K562 (cell line): ENCODE data around the gene LENG9. TPM values are rescaled to one million over a fixed set of nuclear protein-coding genes. Genes with fewer than 3 reads are reported as not detected.
A peak's percentile ranks its signal among the peaks of the same experiment; 100 is the strongest.

Experiments used
- ARNT ChIP-seq, 2 experiments: fragments of 450-650 bp; IDR thresholded peaks; 2 replicates each; pipeline ENCODE4 v1.6.1; 2016; ENCODE audit warnings: mild to moderate bottlenecking in 1 of 2
- ATF7 ChIP-seq: fragments of 450-650 bp; IDR thresholded peaks from 2 replicates; pipeline ENCODE4 v1.7.1; 2014; ENCODE audit warnings: mild to moderate bottlenecking, moderate library complexity
- BRF1 ChIP-seq: IDR thresholded peaks from 3 replicates; pipeline ENCODE4 v1.6.1; 2011; ENCODE audit warnings: borderline replicate concordance, mild to moderate bottlenecking; ENCODE audit not compliant: insufficient read length; ENCODE audit errors: extremely low read depth
- CBFA2T2 ChIP-seq: fragments of 450-650 bp; conservative IDR thresholded peaks from 2 replicates; pipeline ENCODE4 v1.6.1; 2017; ENCODE audit warnings: mild to moderate bottlenecking
- FOXA3 ChIP-seq, 2 experiments: fragments of 450-650 bp in 1 of 2; sonication (generic) in 1 of 2; formaldehyde crosslinking; IDR thresholded peaks in 1 of 2; conservative IDR thresholded peaks in 1 of 2; 2 replicates each; pipeline versions ENCODE4 v1.4.0 to v1.8.0; 2020 to 2022; ENCODE audit warnings: mild to moderate bottlenecking in 2 of 2, missing genetic modification reagents in 1 of 2
- FOXM1 ChIP-seq, 2 experiments: fragments of 450-650 bp in 1 of 2; sonication (generic) in 1 of 2; formaldehyde crosslinking in 1 of 2; IDR thresholded peaks; 2 replicates each; pipeline versions ENCODE4 v1.6.1 to v1.9.0; 2017 to 2022; ENCODE audit warnings: low read depth in 2 of 2, mild to moderate bottlenecking in 2 of 2, missing genetic modification reagents in 1 of 2, moderate library complexity in 1 of 2
- GABPB1 ChIP-seq: sonication (generic); formaldehyde crosslinking; IDR thresholded peaks from 2 replicates; pipeline ENCODE4 v1.8.0; 2022; ENCODE audit warnings: mild to moderate bottlenecking, missing genetic modification reagents
- GTF2F1 ChIP-seq: IDR thresholded peaks from 2 replicates; pipeline ENCODE4 v1.6.1; 2011; ENCODE audit warnings: low read depth, low read length, improper control_type of control experiment
- HCFC1 ChIP-seq: IDR thresholded peaks from 2 replicates; pipeline ENCODE4 v1.6.1; 2012; ENCODE audit warnings: low read depth, low read length, improper control_type of control experiment
- HDGF ChIP-seq: fragments of 450-650 bp; IDR thresholded peaks from 2 replicates; pipeline ENCODE4 v1.6.1; 2016
- KDM5B ChIP-seq: fragments of 200-600 bp; sonication (generic); IDR thresholded peaks from 2 replicates; pipeline ENCODE4 v1.6.1; 2012; ENCODE audit warnings: low read depth, mild to moderate bottlenecking, moderate library complexity, low read length, control low read depth, inconsistent platforms; ENCODE audit not compliant: insufficient replicate concordance
- LEF1 ChIP-seq: fragments of 450-650 bp; IDR thresholded peaks from 2 replicates; pipeline ENCODE4 v1.6.1; 2016; ENCODE audit warnings: mild to moderate bottlenecking
- NCOA1 ChIP-seq: fragments of 450-650 bp; IDR thresholded peaks from 2 replicates; pipeline ENCODE4 v1.6.1; 2016; ENCODE audit warnings: low read depth
- NCOR1 ChIP-seq: fragments of 450-650 bp; IDR thresholded peaks from 2 replicates; pipeline ENCODE4 v1.6.1; 2016; ENCODE audit warnings: mild to moderate bottlenecking, moderate library complexity
- POLR2B ChIP-seq: fragments of 450-650 bp; IDR thresholded peaks from 2 replicates; pipeline ENCODE4 v1.6.1; 2018; ENCODE audit warnings: low read depth; ENCODE audit not compliant: partially characterized antibody
- PRMT5 ChIP-seq: sonication (generic); formaldehyde crosslinking; IDR thresholded peaks from 2 replicates; pipeline ENCODE4 v1.5.0; 2020; ENCODE audit warnings: missing genetic modification reagents
- SUPT5H ChIP-seq: fragments of 450-650 bp; IDR thresholded peaks from 2 replicates; pipeline ENCODE4 v1.6.1; 2016
- ZFX ChIP-seq: sonication (generic); formaldehyde crosslinking; IDR thresholded peaks from 2 replicates; pipeline ENCODE4 v1.8.0; 2022; ENCODE audit warnings: mild to moderate bottlenecking, missing genetic modification reagents, moderate library complexity
- polyA plus RNA-seq, 8 experiments: library from polyadenylated mRNA; depleted of rRNA in 4 of 8; stranded (reverse) in 5 of 8; unstranded in 3 of 8; fragments of >200 nt; fragmentation: Nextera tagmentation in 2 of 8; fragmentation: Illumina TruSeq in 1 of 8; extraction: Ambion mirVana in 2 of 8; extraction: Trizol in 1 of 8; gene quantifications; 2 replicates each; pipeline versions ENCODE4 v1.2.1 to v1.2.3, GENCODE V29; 2011 to 2014; ENCODE audit warnings: inconsistent platforms in 1 of 8, missing spikeins in 1 of 8
- total RNA-seq, 7 experiments: library from RNA; depleted of rRNA in 6 of 7; stranded (reverse); fragments of >200 nt in 6 of 7; fragmentation: Illumina TruSeq in 2 of 7; extraction: Trizol in 2 of 7; gene quantifications; 2 replicates each; pipeline versions ENCODE4 v1.2.1 to v1.2.3, GENCODE V29; 2011 to 2021; ENCODE audit warnings: low replicate concordance in 1 of 7
- TF ChIP-seq, protein P1 (sequence below), 3 experiments: fragments of 200-800 bp in 1 of 3; sonication (Bioruptor generic) in 1 of 3; sonication (generic) in 1 of 3; formaldehyde crosslinking in 1 of 3; IDR thresholded peaks; 2 replicates each; pipeline versions ENCODE4 v1.6.1 to v1.8.0; 2016 to 2022; ENCODE audit warnings: mild to moderate bottlenecking in 2 of 3, missing compliant biosample characterization in 2 of 3, missing genetic modification characterization in 2 of 3, missing genetic modification reagents in 1 of 3
- TF ChIP-seq, protein P2 (sequence below): fragments of 450-650 bp; IDR thresholded peaks from 2 replicates; pipeline ENCODE4 v1.6.1; 2014; ENCODE audit warnings: low read depth, mild to moderate bottlenecking, moderate library complexity, borderline replicate concordance
- TF ChIP-seq, protein P3 (sequence below): sonication (generic); formaldehyde crosslinking; IDR thresholded peaks from 2 replicates; pipeline ENCODE4 v1.8.0; 2022; ENCODE audit warnings: mild to moderate bottlenecking, missing genetic modification reagents
- TF ChIP-seq, protein P4 (sequence below): fragments of 450-650 bp; IDR thresholded peaks from 2 replicates; pipeline ENCODE4 v1.7.0; 2016; ENCODE audit warnings: borderline replicate concordance

Gene LENG9
- total and polyA plus RNA-seq, 9 of the 15 experiments (the other 6 are each of a cell fraction or from before 2014, with no cell fraction given), result 0.06 to 0.64 (median 0.33) TPM; not detected in 1

DNA sequence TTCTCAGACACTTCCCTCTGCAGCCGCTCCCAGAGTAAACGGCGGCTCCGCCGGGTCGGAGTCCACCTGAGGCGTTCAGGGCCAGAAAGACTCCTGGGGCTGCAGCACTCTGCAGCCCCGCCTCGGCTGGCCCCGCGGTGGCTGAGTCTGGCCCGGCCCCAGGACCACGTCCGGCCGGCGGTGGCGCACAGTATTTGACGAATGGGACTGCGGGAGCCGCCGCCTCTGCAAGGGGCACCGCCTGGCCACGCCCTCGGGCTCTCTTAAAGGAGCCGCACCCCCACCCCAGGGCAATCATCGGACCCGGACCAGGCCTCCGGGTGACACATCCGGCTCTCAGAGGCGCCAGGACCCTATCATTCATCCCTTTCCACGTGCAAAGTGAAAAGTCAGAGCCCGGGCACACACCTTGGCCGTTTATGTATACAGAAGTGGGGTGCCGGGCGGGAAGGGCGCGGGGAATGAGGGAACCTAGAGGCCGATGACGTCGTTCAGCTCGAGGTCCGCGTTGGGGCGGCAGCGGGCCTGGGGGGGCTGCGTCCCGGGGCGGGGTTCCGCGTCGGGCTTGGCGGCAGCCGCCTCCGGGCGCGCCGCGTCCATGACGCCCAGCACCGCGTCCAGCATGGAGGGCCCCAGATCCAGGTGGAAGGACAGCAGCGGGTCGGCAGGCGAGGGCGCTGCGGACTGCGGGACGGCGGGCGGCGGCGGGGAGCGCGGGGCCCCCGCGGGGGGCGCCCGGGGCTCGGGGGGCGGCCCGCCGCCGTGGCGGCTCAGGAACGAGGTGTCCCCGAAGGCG, 1.2 kb upstream of the LENG9 start (continued):
- TF ChIP-seq ARNT (IDR thresholded peaks at IDR 0.05) (no peak), SUPT5H (peak; percentile 79), POLR2B (peak; percentile 69), HDGF (no peak), FOXA3 (CRISPR knock-in tag; conservative IDR thresholded peaks at IDR 0.05 in 1 of 2, IDR thresholded peaks at IDR 0.05 in 1 of 2) (peak in 1 of 2 experiments; percentile 33; a peak in 1 of 4 replicates), HCFC1 (peak; percentile 68), ZFX (CRISPR knock-in tag) (peak; percentile 81), BRF1 (no peak), KDM5B (peak; percentile 55), NCOA1 (peak; percentile 55; the same call in 1 of the 2 replicates), LEF1 (0 out of 2 replicates have a peak, but pooled peaks have one; percentile 16), GABPB1 (CRISPR knock-in tag) (peak; percentile 85; the same call in 1 of the 2 replicates), ATF7 (peak; percentile 88), PRMT5 (CRISPR knock-in tag) (no peak), NCOR1 (no peak), GTF2F1 (0 out of 2 replicates have a peak, but pooled peaks have one; percentile 27), CBFA2T2 (no peak), FOXM1 (IDR thresholded peaks at IDR 0.05; ENCODE audit: low read depth) (peak; percentile 56; the same call in 1 of the 2 replicates), FOXM1 (CRISPR knock-in tag; IDR thresholded peaks at IDR 0.05; ENCODE audit: low read depth) (no peak)
- TF ChIP-seq, protein P1, sequence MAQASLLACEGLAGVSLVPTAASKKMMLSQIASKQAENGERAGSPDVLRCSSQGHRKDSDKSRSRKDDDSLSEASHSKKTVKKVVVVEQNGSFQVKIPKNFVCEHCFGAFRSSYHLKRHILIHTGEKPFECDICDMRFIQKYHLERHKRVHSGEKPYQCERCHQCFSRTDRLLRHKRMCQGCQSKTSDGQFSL (CRISPR knock-in tag; IDR thresholded peaks at IDR 0.05), result peak; percentile 81; the same call in 1 of the 2 replicates
- TF ChIP-seq, protein P1 (tag; IDR thresholded peaks at IDR 0.05), result peak in 1 of 2 experiments; percentile 68; a peak in 2 of 4 replicates
- TF ChIP-seq, protein P2, sequence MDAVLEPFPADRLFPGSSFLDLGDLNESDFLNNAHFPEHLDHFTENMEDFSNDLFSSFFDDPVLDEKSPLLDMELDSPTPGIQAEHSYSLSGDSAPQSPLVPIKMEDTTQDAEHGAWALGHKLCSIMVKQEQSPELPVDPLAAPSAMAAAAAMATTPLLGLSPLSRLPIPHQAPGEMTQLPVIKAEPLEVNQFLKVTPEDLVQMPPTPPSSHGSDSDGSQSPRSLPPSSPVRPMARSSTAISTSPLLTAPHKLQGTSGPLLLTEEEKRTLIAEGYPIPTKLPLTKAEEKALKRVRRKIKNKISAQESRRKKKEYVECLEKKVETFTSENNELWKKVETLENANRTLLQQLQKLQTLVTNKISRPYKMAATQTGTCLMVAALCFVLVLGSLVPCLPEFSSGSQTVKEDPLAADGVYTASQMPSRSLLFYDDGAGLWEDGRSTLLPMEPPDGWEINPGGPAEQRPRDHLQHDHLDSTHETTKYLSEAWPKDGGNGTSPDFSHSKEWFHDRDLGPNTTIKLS, result peak; percentile 75; the same call in 1 of the 2 replicates
- TF ChIP-seq, protein P3, sequence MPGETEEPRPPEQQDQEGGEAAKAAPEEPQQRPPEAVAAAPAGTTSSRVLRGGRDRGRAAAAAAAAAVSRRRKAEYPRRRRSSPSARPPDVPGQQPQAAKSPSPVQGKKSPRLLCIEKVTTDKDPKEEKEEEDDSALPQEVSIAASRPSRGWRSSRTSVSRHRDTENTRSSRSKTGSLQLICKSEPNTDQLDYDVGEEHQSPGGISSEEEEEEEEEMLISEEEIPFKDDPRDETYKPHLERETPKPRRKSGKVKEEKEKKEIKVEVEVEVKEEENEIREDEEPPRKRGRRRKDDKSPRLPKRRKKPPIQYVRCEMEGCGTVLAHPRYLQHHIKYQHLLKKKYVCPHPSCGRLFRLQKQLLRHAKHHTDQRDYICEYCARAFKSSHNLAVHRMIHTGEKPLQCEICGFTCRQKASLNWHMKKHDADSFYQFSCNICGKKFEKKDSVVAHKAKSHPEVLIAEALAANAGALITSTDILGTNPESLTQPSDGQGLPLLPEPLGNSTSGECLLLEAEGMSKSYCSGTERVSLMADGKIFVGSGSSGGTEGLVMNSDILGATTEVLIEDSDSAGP (CRISPR knock-in tag), result peak; percentile 98
- TF ChIP-seq, protein P4, sequence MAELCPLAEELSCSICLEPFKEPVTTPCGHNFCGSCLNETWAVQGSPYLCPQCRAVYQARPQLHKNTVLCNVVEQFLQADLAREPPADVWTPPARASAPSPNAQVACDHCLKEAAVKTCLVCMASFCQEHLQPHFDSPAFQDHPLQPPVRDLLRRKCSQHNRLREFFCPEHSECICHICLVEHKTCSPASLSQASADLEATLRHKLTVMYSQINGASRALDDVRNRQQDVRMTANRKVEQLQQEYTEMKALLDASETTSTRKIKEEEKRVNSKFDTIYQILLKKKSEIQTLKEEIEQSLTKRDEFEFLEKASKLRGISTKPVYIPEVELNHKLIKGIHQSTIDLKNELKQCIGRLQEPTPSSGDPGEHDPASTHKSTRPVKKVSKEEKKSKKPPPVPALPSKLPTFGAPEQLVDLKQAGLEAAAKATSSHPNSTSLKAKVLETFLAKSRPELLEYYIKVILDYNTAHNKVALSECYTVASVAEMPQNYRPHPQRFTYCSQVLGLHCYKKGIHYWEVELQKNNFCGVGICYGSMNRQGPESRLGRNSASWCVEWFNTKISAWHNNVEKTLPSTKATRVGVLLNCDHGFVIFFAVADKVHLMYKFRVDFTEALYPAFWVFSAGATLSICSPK, result no peak
